ENCODE results near the gene PHF24. TPM values are rescaled to one million over a fixed set of nuclear protein-coding genes. Genes with fewer than 3 reads are reported as not detected.

Gene PHF24
- total and polyA plus RNA-seq, 2 of the 13 experiments (the other 11 are each of a cell fraction or from before 2014, with no cell fraction given), result 0.05 TPM; not detected in 1

DNA sequence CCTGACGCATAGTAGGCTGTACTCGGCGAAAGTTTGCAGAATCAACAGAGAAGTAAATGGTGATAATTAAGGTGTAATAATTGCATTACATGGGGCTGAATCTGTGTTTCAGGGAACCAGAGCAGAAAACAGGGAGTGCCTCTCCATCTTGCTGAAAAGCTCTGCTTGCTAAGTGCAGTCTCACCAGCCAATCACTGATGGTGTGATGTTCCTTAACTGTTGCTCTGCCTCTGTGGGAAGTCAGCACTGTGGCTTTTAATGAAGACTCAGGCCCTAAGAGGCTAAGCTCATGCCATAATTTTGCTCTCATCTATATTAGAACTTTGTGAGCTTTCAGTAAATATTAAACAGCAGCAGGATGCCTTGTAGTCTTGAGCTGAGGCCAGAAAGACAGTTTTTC is 4.5 kb downstream of the PHF24 start:
- intact Hi-C loops (cut with micrococcal nuclease; ENCODE audit: unreplicated experiment), result no loop called here
- TF ChIP-seq ZNF180 (CRISPR knock-in tag; IDR thresholded peaks at IDR 0.05; ENCODE audit: borderline replicate concordance, low read depth), result no peak
- TF ChIP-seq, protein P1, sequence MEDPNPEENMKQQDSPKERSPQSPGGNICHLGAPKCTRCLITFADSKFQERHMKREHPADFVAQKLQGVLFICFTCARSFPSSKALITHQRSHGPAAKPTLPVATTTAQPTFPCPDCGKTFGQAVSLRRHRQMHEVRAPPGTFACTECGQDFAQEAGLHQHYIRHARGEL (CRISPR knock-in tag; IDR thresholded peaks at IDR 0.05), result no peak
- TF ChIP-seq, protein P2, sequence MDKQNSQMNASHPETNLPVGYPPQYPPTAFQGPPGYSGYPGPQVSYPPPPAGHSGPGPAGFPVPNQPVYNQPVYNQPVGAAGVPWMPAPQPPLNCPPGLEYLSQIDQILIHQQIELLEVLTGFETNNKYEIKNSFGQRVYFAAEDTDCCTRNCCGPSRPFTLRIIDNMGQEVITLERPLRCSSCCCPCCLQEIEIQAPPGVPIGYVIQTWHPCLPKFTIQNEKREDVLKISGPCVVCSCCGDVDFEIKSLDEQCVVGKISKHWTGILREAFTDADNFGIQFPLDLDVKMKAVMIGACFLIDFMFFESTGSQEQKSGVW (CRISPR knock-in tag; IDR thresholded peaks at IDR 0.05; ENCODE audit: borderline replicate concordance), result no peak
- no peak for TF ChIP-seq ZNF891 (CRISPR knock-in tag; IDR thresholded peaks at IDR 0.05)
- TF ChIP-seq ZNF7 (CRISPR knock-in tag; IDR thresholded peaks at IDR 0.05), result no peak
- no peak for TF ChIP-seq ATM (IDR thresholded peaks at IDR 0.05; ENCODE audit: borderline replicate concordance)
- Histone ChIP-seq H3K4me1 (ENCODE audit: insufficient read depth, low read length) (no peaks in the 10 kb centered on the region; the same call in 1 of the 2 replicates), H3K4me3 (replicated peaks in 1 of 3; ENCODE audit: insufficient read depth in 1 of 3, low read depth in 2 of 3, low read length in 3 of 3) (no peak overlapping the region), H3K9me3 (ENCODE audit: low read length) (no peaks in the 10 kb centered on the region), H2AFZ (ENCODE audit: low read length) (no peak overlapping the region), H3K27ac (ENCODE audit: extremely low read length, insufficient read depth, low read length) (no peak overlapping the region), H3K4me2 (ENCODE audit: low read depth, low read length) (no peak overlapping the region), H3K79me2 (ENCODE audit: insufficient read depth, low read length) (no peaks in the 10 kb centered on the region), H3K9ac (ENCODE audit: insufficient read depth, low read depth, low read length) (no peak overlapping the region), H3K36me3 (replicated peaks in 1 of 2; ENCODE audit: control insufficient read depth in 1 of 2, insufficient read depth in 2 of 2, low read length in 2 of 2) (no peaks in the 10 kb centered on the region), H3K27me3 (ENCODE audit: control insufficient read depth in 1 of 2, insufficient read depth in 2 of 2, low read length in 2 of 2) (peaks cover 2 to 24% of the 10 kb centered on the region in 2 experiments), H4K20me1 (ENCODE audit: insufficient read depth, low read length) (no peaks in the 10 kb centered on the region)
- POLR2A ChIA-PET, result no interaction called here
- WGBS (ENCODE audit: low lambda C conversion rate), result 6% methylated on average over 3 of the region's 3 CpGs
- in situ Hi-C loops (cut with HindIII; ENCODE audit: extremely low pct_ligation_motif_present, low pct_unique_long_range_greater_than_20kb), result no loop called here
- ATAC-seq (no peak), DNase-seq (ENCODE audit: low spot score) (no peak), FAIRE-seq (no peak)
- no TSS peak for BruUV-seq (replicated peaks)
- CTCF ChIA-PET (ENCODE audit: low intra/inter-chr PET ratio, low total read pairs), result no interaction called here

DNA sequence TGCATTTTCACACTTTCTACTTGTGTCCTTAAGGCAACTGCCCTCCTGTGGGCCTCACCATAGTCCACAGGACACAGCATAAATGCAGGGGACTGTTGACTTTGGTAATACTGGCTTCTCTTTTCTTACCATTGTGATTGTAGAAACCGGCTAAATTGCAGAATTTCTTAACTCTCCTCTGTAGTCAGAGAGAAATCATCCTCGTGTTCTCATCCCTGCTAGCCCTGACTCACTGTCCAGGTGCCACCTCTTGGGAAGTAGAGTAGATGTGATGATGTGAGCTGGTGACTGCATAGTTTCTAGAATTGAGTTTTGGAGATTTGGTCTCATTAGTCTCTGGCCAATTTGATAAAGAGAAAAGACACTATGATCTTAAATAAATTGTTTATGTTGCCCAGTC is 5.5 kb downstream of the PHF24 start:
- Histone ChIP-seq H3K36me3 (replicated peaks in 1 of 2; ENCODE audit: control insufficient read depth in 1 of 2, insufficient read depth in 2 of 2, low read length in 2 of 2) (no peaks in the 10 kb centered on the region), H4K20me1 (ENCODE audit: insufficient read depth, low read length) (no peaks in the 10 kb centered on the region), H3K27me3 (ENCODE audit: control insufficient read depth in 1 of 2, insufficient read depth in 2 of 2, low read length in 2 of 2) (peaks cover 0 to 21% of the 10 kb centered on the region in 2 experiments; a peak in 4 of 5 replicates), H2AFZ (ENCODE audit: low read length) (no peak overlapping the region), H3K79me2 (ENCODE audit: insufficient read depth, low read length) (no peaks in the 10 kb centered on the region), H3K9me3 (ENCODE audit: low read length) (no peaks in the 10 kb centered on the region), H3K9ac (ENCODE audit: insufficient read depth, low read depth, low read length) (no peak overlapping the region), H3K4me1 (ENCODE audit: insufficient read depth, low read length) (no peaks in the 10 kb centered on the region), H3K4me2 (ENCODE audit: low read depth, low read length) (no peak overlapping the region), H3K27ac (ENCODE audit: extremely low read length, insufficient read depth, low read length) (no peak overlapping the region), H3K4me3 (replicated peaks in 1 of 3; ENCODE audit: insufficient read depth in 1 of 3, low read depth in 2 of 3, low read length in 3 of 3) (no peak overlapping the region)
- in situ Hi-C loops (cut with HindIII; ENCODE audit: extremely low pct_ligation_motif_present, low pct_unique_long_range_greater_than_20kb) (no loop called here), intact Hi-C loops (cut with micrococcal nuclease; ENCODE audit: unreplicated experiment) (no loop called here)
- BruUV-seq (replicated peaks), result no TSS peak
- ChIA-PET CTCF (ENCODE audit: low intra/inter-chr PET ratio, low total read pairs) (no interaction called here), POLR2A (interaction anchor here (0.7 kb wide), 1 partner anchor 27 kb away, joined by 3 read pairs; no protein-coding TSS in a partner anchor)
- no peak for DNase-seq (ENCODE audit: low spot score)
- FAIRE-seq, result no peak
- ATAC-seq, result no peak
- WGBS (ENCODE audit: low lambda C conversion rate), result 0% methylated on average over 2 of the region's 2 CpGs
- TF ChIP-seq ZNF607 (CRISPR knock-in tag; IDR thresholded peaks at IDR 0.05; ENCODE audit: borderline replicate concordance) (no peak), TOE1 (CRISPR knock-in tag; IDR thresholded peaks at IDR 0.05) (no peak), FOXC1 (CRISPR knock-in tag; IDR thresholded peaks at IDR 0.05; ENCODE audit: borderline replicate concordance) (no peak), MYC (CRISPR knock-in tag; IDR thresholded peaks at IDR 0.05; ENCODE audit: borderline replicate concordance) (no peak), ZNF563 (CRISPR knock-in tag; IDR thresholded peaks at IDR 0.05) (no peak), TEAD2 (CRISPR knock-in tag; IDR thresholded peaks at IDR 0.05) (no peak), SSRP1 (CRISPR knock-in tag; IDR thresholded peaks at IDR 0.05) (no peak), CBFB (CRISPR knock-in tag; IDR thresholded peaks at IDR 0.05) (no peak), ZNF136 (CRISPR knock-in tag; IDR thresholded peaks at IDR 0.05; ENCODE audit: low read depth) (no peak), MBD4 (IDR thresholded peaks at IDR 0.05; ENCODE audit: borderline replicate concordance, low read length) (no peak), MYNN (CRISPR knock-in tag; IDR thresholded peaks at IDR 0.05; ENCODE audit: low read depth) (no peak), ZNF546 (CRISPR knock-in tag; conservative IDR thresholded peaks at IDR 0.05) (no peak)
- TF ChIP-seq, protein P3, sequence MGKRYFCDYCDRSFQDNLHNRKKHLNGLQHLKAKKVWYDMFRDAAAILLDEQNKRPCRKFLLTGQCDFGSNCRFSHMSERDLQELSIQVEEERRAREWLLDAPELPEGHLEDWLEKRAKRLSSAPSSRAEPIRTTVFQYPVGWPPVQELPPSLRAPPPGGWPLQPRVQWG (CRISPR knock-in tag; IDR thresholded peaks at IDR 0.05; ENCODE audit: borderline replicate concordance, low read depth), result no peak
- TF ChIP-seq, protein P4, sequence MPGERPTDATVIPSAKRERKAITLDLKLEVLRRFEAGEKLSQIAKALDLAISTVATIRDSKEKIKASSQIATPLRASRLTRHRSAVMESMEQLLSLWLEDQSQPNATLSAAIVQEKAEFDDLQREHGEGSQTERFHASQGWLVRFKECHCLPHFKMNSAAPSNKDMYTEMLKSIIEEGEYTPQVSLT (CRISPR knock-in tag; IDR thresholded peaks at IDR 0.05; ENCODE audit: borderline replicate concordance, low read depth), result no peak
